ENCODE measurements around the gene SAA4.
"Not testable (repeated sequence)": the region's sequence is repeated elsewhere in the genome, so short reads cannot be mapped to it uniquely, and the experiment has no call there.

The SAA4 gene

DNA sequence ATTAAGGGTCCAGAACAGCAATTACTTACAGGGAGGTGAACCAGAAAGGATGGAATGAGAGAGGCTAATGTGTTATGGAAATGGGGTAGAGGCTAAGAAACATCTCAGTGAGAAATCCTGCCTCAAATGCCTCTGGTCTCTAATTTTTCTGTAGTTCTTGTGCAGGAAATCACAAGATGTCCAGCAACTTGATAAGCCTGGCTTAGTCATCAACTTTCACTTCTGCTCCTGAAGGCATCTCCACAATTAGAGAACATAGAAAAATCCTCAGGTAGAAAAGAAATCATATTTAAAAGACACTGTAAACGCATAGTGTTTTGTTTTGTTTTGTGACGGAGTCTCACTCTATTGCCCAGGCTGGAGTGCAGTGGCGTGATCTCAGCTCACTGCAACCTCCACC, 45.2 kb downstream of the SAA4 start (continued):
- TF ChIP-seq ZNF70 (CRISPR knock-in tag; IDR thresholded peaks at IDR 0.05), result no peak
- no peak for TF ChIP-seq TSHZ2 (CRISPR knock-in tag; IDR thresholded peaks at IDR 0.05)
- TF ChIP-seq ESRRG (CRISPR knock-in tag; IDR thresholded peaks at IDR 0.05), result no peak
- no peak for TF ChIP-seq SNAI2 (CRISPR knock-in tag; IDR thresholded peaks at IDR 0.05)
- no peak for TF ChIP-seq ZNF8 (CRISPR knock-in tag; IDR thresholded peaks at IDR 0.05)
- TF ChIP-seq, protein P1, sequence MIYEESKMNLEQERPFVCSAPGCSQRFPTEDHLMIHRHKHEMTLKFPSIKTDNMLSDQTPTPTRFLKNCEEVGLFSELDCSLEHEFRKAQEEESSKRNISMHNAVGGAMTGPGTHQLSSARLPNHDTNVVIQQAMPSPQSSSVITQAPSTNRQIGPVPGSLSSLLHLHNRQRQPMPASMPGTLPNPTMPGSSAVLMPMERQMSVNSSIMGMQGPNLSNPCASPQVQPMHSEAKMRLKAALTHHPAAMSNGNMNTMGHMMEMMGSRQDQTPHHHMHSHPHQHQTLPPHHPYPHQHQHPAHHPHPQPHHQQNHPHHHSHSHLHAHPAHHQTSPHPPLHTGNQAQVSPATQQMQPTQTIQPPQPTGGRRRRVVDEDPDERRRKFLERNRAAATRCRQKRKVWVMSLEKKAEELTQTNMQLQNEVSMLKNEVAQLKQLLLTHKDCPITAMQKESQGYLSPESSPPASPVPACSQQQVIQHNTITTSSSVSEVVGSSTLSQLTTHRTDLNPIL (CRISPR knock-in tag; IDR thresholded peaks at IDR 0.05; ENCODE audit: low read depth), result no peak
- no peak for TF ChIP-seq PPARA (CRISPR knock-in tag; IDR thresholded peaks at IDR 0.05; ENCODE audit: borderline replicate concordance)
- TF ChIP-seq CSDC2 (CRISPR knock-in tag; IDR thresholded peaks at IDR 0.05), result no peak
- no peak for TF ChIP-seq GLIS3 (CRISPR knock-in tag; IDR thresholded peaks at IDR 0.05)

DNA sequence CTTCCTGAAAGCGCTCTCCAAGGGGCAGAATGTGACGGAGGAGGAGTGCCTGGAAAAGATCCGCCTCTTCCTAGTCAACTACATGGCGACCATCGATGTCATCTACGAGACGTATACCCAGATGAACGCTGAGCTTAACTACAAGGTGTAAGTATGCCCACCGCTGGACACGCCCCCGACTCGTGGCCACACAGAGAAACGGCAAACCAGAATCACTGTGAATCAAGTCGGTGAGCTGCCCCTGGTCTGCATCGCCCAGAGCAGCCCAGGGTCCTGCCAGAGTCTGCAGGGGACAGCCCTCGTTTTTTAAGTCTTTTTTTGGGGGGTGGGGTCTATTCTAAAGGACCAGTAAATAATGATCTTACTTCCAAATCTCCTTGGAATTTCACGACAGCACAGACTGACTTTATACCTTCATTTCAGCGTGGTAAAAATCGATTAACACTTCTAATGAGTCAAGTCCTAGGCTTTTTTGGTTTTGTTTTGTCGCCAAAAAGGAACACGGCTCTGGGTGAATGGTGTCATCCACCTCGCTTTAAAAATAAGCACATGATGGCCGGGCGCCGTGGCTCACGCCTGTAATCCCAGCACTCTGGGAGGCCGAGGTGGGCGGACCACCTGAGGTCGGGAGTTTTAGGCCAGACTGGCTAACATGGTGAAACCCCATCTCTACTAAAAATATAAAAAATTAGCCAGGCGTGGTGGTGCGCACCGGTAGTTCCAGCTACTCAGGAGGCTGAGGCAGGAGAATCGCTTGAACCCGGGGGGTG, 46.9 kb downstream of the SAA4 start:
- not testable (repeated sequence) for ATAC-seq

GRCh38 chr11:18188796-18189195, 47.8 kb downstream of the SAA4 start:
- no peak for TF ChIP-seq ZNF565 (CRISPR knock-in tag; conservative IDR thresholded peaks at IDR 0.05; ENCODE audit: low read depth)
- no peak for TF ChIP-seq PPARA (CRISPR knock-in tag; IDR thresholded peaks at IDR 0.05; ENCODE audit: borderline replicate concordance)
- no peak for TF ChIP-seq ISL1 (CRISPR knock-in tag; IDR thresholded peaks at IDR 0.05)
- no peak for ATAC-seq
